ENCODE results near the gene SDCCAG8.

DNA sequence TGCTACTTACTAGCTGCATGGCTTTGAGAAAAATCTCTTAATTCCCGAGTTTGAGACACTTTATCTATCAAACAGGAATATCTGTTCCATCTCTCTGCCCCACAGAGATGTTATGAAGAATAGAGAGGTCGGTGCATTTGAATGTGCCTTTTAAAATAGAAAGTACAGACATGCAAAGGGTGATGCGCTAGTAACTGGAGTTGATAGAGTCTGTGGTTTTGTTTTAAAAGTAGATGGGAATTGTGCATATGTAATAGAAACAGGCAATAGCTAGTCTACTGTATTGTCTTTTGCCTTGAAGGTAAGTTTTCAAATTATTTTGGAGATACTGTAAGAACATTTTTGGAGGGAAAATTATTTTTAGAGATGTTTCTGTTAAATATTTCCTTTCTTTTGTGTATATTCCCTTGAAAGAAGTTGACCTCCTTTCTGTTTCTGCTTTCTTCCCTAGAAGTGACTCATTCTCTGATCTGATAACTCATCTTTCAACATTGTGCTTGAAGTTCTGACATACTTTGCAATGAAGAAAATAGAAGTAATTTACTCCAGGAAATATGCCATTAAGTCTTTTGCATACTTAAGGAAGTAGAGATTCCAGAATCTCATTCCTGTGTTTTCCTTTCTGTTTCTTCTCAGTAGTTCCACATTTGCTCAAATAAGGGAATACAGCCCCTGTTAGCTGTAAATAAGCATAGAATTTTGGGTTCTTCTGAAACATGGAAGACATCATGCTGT lies 151.6 kb downstream of the SDCCAG8 start:
- TF ChIP-seq FOXP2 (optimal IDR thresholded peaks at IDR 0.05; ENCODE audit: control extremely low read depth, extremely low read length, insufficient read depth) (no peak), EZH2 (IDR thresholded peaks at IDR 0.05) (no peak), POLR2AphosphoS5 (IDR thresholded peaks at IDR 0.05; ENCODE audit: borderline replicate concordance, low read depth, low read length) (no peak)

Measured in SK-N-MC (cell line).